Activated CD4-positive, alpha-beta T cell treated with anti-CD3 and anti-CD28 coated beads, Interleukin-2, amount 10 ng/mL, durations not matched to agents 24 days and 14 days (primary cell): ENCODE results near the gene PDK4. TPM values are rescaled to one million over a fixed set of nuclear protein-coding genes. Genes with fewer than 3 reads are reported as not detected.

ENCODE experiments used
- DNase-seq: peaks from one replicate; pipeline ENCODE4 v3.0.0; 2022
- H3K27ac Mint-ChIP-seq: one replicate; pipeline ENCODE4 v1.8.0; 2022; ENCODE audit warnings: mild to moderate bottlenecking, mixed read lengths
- H3K27me3 Mint-ChIP-seq: one replicate; pipeline ENCODE4 v1.8.0; 2022; ENCODE audit warnings: mixed read lengths
- H3K36me3 Mint-ChIP-seq: one replicate; pipeline ENCODE4 v1.8.0; 2022; ENCODE audit warnings: low read depth, mild to moderate bottlenecking, mixed read lengths
- H3K4me1 Mint-ChIP-seq: one replicate; pipeline ENCODE4 v1.8.0; 2021; ENCODE audit warnings: mixed read lengths
- H3K4me3 Mint-ChIP-seq: one replicate; pipeline ENCODE4 v1.8.0; 2022; ENCODE audit warnings: mild to moderate bottlenecking, moderate library complexity, mixed read lengths
- H3K9me3 Mint-ChIP-seq: one replicate; pipeline ENCODE4 v1.8.0; 2021; ENCODE audit warnings: mixed read lengths
- intact Hi-C: fragments of 100-400 bp; cut with micrococcal nuclease; formaldehyde crosslinking; loops from one replicate; pipeline ENCODE4 v1.15.1; 2023
- total RNA-seq: library from RNA; stranded (reverse); gene quantifications from 2 replicates; pipeline ENCODE4 v1.2.3, GENCODE V29; 2022

The PDK4 gene
- total RNA-seq, 1 donor from 2014 or later: not detected

DNA sequence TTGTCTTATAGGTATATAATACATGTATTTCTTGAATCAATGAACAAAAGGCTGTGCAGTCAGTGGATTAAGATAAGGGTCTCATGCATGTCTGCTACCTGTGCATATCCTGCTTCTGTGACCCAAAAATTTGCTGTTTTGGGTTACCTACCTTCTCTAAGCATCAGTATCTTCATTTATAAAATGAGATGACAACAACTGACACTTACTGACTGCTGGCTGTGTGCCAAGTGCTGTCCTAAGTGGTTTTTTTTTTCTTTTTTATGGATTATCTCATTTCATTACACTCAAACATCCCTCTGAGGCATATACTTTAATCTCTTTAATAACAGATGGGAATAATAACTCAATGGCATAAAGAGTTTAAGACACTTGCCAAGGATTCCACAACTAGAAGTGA lies 2.1 kb downstream of the PDK4 start:
- Mint-ChIP-seq H3K27ac (no peak overlapping the region), H3K27me3 (peaks cover 28% of the 10 kb centered on the region), H3K4me3 (no peak overlapping the region), H3K4me1 (no peaks in the 10 kb centered on the region), H3K36me3 (no peaks in the 10 kb centered on the region), H3K9me3 (no peaks in the 10 kb centered on the region)
- DNase-seq: no peak
- intact Hi-C loops: no loop called here

DNA sequence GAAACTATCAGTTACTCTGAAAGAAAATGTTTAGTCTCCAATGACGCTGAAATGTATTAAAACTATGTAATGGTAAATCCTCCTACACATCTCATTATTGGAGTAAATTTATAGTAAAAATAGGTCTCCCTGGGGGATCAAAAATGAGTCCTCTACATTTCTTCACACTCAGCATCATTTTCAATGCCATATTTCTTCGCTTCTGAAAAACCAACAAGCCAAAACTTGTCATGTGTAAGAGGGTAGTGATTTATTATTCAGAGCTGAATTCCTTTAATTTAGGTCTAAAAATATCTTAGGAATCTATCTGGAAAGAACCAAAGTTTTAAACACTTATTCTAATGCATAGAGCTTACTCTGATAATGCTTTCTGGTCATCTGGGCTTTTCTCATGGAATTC lies 3.0 kb downstream of the PDK4 start:
- no peak for DNase-seq
- Mint-ChIP-seq H3K27ac (no peak overlapping the region), H3K4me1 (no peaks in the 10 kb centered on the region), H3K4me3 (no peak overlapping the region), H3K27me3 (peaks cover 26% of the 10 kb centered on the region), H3K36me3 (no peaks in the 10 kb centered on the region), H3K9me3 (no peaks in the 10 kb centered on the region)
- intact Hi-C loops: no loop called here

DNA sequence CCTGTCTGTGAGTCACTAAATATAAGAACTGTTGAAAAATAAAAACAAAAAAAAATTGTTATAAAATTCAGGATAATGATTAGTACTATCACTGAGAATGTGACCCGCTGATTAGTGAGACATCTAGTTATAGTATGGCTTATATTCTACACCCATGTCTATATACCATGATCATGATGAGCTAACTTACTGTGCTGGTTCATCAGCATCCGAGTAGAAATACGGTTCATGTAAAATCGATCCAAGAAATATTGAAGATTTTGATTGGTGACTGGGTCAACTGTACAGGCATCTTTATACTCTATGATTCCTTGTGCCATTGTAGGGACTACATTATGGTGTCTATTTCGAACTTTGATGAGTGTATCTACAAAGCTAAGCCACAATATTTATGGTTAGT lies 3.7 kb downstream of the PDK4 start:
- H3K4me3 Mint-ChIP-seq: no peak overlapping the region
- H3K9me3 Mint-ChIP-seq: no peaks in the 10 kb centered on the region
- H3K4me1 Mint-ChIP-seq: no peaks in the 10 kb centered on the region
- no peaks in the 10 kb centered on the region for H3K36me3 Mint-ChIP-seq
- no peak for DNase-seq
- H3K27me3 Mint-ChIP-seq: peaks cover 22% of the 10 kb centered on the region
- H3K27ac Mint-ChIP-seq: no peak overlapping the region
- intact Hi-C loops: no loop called here

DNA sequence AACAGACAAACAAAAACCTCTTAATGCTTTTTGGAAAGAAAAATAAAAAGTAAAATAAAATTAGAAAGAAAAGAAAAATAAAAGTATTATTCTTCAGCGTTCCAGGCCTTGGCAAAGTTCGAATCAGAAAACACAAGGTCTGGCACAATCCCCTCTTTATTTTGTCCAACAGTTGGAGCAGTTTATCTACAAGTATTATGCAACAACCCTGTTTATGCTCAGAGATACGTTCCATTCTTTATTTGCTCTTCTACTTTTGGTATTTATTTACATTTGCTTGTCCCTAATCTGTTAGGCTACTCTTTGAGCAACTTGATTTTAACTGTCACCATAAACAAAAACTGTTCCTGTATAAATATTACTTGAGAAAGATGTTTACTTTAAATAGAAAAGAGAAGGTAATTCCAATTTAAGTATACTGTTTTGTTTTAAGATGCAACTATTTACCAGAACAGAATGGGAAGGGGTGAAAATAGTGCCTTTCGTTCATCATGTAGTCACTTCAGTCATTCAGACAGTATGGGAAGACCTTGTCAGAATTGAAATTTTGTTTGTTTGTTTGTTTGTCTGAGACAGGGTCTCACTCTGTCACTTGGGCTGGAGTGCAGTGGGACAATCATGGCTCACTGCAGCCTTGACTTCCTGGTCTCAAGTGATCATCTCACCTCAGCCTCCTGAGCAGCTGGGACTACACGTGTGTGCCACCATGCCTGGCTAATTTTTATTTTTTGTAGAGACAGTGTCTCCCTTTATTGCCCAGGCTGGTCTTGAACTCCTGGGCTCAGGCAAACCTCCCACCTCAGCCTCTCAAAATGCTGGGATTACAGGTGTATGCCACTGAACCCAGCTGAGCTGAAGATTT lies 5.7 kb downstream of the PDK4 start:
- H3K36me3 Mint-ChIP-seq: no peaks in the 10 kb centered on the region
- intact Hi-C loops: no loop called here
- H3K4me3 Mint-ChIP-seq: no peak overlapping the region
- no peaks in the 10 kb centered on the region for H3K4me1 Mint-ChIP-seq
- DNase-seq: no peak
- H3K9me3 Mint-ChIP-seq: no peaks in the 10 kb centered on the region
- H3K27ac Mint-ChIP-seq: no peak overlapping the region
- peaks cover 6% of the 10 kb centered on the region for H3K27me3 Mint-ChIP-seq

DNA sequence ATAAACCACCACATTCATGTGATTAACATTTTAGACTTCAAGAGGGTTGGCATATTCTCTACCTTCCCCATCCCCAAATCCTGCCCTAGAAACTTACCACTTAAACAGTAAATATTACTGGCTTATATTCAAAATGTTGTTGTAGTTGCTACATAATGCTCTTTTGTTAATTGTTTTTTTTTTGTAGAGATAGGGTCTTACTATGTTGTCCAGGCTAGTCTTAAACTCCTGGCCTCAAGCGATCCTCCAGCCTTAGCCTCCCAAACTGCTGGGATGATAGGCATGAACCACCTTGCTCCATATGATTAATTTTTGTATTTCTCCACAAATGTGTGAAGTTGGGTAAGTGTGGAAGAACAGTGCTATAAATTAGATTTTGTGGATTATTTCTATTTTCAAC lies 6.5 kb downstream of the PDK4 start:
- H3K27me3 Mint-ChIP-seq: peaks cover 1% of the 10 kb centered on the region

DNA sequence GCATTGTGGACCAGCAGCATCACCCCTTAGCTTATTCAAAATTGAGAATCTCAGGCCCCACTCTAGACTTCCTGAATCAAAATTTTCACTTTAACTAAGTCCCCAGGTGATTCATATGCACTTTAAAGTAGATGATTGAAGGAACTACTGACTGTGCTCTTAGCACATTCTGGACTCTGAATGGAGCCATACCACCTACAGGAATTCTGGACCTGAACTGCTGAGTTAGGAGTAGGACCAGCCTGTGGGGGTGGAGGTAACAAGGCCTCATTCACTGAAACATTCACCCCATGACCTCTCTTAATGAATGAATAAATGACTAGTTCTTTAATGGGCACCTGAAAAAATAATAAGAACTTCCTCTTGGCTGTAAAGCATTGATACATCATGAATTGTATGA lies 7.3 kb downstream of the PDK4 start:
- H3K9me3 Mint-ChIP-seq: no peaks in the 10 kb centered on the region
- H3K4me3 Mint-ChIP-seq: no peak overlapping the region
- no peaks in the 10 kb centered on the region for H3K36me3 Mint-ChIP-seq
- no peak for DNase-seq
- no peaks in the 10 kb centered on the region for H3K4me1 Mint-ChIP-seq
- intact Hi-C loops: no loop called here
- peaks cover 3% of the 10 kb centered on the region for H3K27me3 Mint-ChIP-seq
- H3K27ac Mint-ChIP-seq: no peak overlapping the region

More for the DNA sequence above, 6.5 kb downstream of the PDK4 start:
- Mint-ChIP-seq H3K4me1 (no peaks in the 10 kb centered on the region), H3K9me3 (no peaks in the 10 kb centered on the region), H3K4me3 (no peak overlapping the region), H3K36me3 (no peaks in the 10 kb centered on the region), H3K27ac (no peak overlapping the region)
- DNase-seq: no peak
- intact Hi-C loops: no loop called here

DNA sequence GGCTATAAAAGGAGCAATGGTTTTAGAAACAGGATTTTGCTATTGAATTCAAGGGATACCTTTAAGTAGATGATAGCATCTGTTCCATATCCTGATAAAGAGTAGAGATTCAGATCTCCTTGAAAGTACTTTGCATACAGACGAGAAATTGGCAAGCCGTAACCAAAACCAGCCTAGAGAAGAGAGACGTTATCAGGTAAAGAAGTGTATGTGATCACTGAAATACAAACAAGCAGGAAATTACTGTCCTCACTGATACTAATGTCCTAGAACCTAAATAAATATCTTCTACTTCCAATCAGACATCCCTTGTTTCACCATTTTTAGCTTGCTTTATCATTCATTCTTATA lies 9.4 kb downstream of the PDK4 start:
- Mint-ChIP-seq H3K9me3 (no peaks in the 10 kb centered on the region), H3K36me3 (no peaks in the 10 kb centered on the region), H3K4me1 (no peaks in the 10 kb centered on the region), H3K4me3 (no peak overlapping the region), H3K27ac (no peak overlapping the region), H3K27me3 (peaks cover 6% of the 10 kb centered on the region)
- intact Hi-C loops: no loop called here
- no peak for DNase-seq

DNA sequence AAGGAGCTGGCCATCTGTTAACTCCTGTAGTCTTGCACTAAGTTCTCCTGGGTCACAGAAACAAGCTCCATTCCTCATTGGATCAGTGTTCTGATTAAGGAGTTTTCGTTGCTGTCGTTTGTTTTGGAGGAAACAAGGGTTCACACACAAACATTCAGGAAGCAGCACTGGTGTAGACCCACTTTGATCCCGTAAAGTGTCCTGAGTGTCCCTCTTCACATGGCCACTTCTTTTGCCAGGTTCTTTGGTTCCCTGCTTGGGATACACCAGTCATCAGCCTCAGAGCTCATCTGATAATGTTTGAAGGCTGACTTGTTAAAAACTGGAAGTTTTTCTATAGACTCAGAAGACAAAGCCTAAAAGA lies 10.9 kb downstream of the PDK4 start:
- H3K27me3 Mint-ChIP-seq: peaks cover 6% of the 10 kb centered on the region
- no peaks in the 10 kb centered on the region for H3K36me3 Mint-ChIP-seq
- no peak for DNase-seq
- no peak overlapping the region for H3K27ac Mint-ChIP-seq
- intact Hi-C loops: no loop called here
- H3K9me3 Mint-ChIP-seq: no peaks in the 10 kb centered on the region
- H3K4me1 Mint-ChIP-seq: no peaks in the 10 kb centered on the region
- no peak overlapping the region for H3K4me3 Mint-ChIP-seq

DNA sequence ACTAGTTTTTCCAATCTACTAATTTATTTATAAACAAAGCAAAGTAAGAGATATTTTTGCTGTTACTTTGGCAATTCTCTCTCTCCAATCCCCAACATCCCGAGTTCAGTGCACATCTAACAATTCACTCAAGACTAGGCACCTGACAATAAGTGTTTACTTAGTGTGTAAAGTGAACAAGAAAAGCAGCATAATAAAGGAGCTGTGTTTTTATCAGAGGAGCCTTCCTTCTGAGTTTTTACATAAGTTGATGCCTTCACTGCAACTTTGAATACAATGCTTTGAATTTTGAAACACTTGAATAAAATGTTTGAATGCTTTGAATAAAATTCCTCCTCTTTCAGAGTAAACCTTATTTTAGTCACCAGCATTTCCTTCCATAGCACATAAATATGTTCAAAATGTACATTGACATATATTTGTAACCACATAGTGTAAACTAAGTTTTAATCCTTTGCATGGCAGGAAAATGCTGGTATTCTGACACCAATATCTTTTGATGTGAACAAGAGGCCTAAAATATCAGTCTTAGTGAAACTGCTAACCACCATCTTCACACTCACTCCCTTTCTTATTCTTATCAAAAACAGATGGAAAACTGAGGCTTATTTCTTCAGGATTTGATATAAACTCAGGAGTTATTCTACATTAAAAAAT lies 11.4 kb downstream of the PDK4 start:
- intact Hi-C loops: no loop called here
- DNase-seq: no peak

DNA sequence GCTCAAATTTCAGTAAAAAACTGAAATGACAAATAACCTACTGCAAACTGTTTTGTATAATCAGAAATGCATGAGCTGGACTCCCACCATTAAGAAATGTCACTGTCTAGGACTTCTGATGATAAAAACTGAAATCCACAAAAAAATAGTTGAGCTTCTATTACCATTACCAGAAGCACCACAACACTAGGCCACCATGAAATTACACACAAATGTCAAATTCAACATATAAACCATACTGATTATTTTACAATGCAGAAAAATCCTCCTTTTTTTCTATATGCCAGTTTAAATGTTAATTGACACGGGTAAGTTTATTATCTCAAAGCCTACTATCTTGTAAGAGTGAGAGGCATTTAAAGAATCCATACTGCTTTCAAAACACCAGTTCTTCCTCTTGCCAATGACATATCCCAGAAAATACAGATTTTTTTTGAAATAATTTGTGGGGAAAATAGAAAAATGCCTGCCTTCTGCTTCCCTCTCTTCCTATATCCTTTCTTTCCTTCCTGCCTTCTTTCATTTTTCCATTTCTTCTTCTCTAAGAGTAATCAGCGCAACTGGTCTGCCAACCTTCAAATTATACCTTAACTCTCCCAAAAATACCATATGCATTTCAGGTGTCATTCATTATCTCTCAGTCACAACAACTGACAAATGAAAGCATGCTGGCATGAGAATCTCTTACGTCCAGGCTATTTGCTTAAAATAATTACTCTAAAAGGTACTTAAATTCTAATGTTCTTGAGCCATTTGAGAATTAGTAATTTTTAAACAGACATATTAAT lies 12.3 kb downstream of the PDK4 start:
- intact Hi-C loops: no loop called here
- Mint-ChIP-seq H3K27me3 (peaks cover 6% of the 10 kb centered on the region), H3K9me3 (no peaks in the 10 kb centered on the region), H3K27ac (no peak overlapping the region), H3K36me3 (no peaks in the 10 kb centered on the region), H3K4me3 (no peak overlapping the region), H3K4me1 (no peaks in the 10 kb centered on the region)
- no peak for DNase-seq

More for the DNA sequence above, 11.4 kb downstream of the PDK4 start:
- H3K4me1 Mint-ChIP-seq: no peaks in the 10 kb centered on the region
- H3K9me3 Mint-ChIP-seq: no peaks in the 10 kb centered on the region
- no peak overlapping the region for H3K4me3 Mint-ChIP-seq
- no peak overlapping the region for H3K27ac Mint-ChIP-seq
- H3K36me3 Mint-ChIP-seq: no peaks in the 10 kb centered on the region
- peaks cover 6% of the 10 kb centered on the region for H3K27me3 Mint-ChIP-seq

DNA sequence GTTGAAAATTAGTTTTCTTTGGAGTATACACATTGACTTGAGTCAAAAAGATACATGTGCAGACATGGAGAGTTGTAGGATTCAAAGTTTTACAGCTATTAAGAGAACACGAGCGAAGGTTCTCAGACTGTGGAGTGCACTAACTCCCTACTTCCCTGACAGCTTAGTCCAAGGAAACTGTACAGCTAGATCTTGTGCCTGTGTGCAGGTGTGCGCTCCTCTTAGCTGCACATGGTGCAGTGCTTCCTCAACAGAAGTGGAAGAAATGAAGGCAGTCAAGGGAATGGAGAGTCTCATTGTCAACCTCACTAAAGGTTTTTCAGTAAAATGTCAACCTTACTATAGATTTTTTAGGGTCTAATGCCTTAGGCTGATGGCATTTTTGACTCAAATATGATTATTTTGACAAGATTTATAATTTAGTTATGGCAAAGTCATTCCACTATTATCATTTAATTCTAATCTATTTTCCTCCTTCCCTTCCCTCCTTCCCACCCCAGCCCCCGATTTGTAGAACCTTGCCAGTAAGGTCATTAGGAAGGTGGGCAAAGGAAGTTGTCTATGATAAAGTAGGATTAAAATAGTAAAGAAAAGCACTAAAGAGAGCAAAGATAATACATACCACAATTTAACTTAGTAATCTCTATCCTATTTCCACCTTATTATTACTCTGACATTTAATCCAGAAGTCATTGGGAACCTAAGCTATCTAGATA lies 13.6 kb downstream of the PDK4 start:
- DNase-seq: no peak
- no peaks in the 10 kb centered on the region for H3K36me3 Mint-ChIP-seq
- H3K9me3 Mint-ChIP-seq: no peaks in the 10 kb centered on the region
- peaks cover 6% of the 10 kb centered on the region for H3K27me3 Mint-ChIP-seq
- H3K4me1 Mint-ChIP-seq: no peaks in the 10 kb centered on the region
- no peak overlapping the region for H3K4me3 Mint-ChIP-seq
- intact Hi-C loops: no loop called here
- H3K27ac Mint-ChIP-seq: no peak overlapping the region

DNA sequence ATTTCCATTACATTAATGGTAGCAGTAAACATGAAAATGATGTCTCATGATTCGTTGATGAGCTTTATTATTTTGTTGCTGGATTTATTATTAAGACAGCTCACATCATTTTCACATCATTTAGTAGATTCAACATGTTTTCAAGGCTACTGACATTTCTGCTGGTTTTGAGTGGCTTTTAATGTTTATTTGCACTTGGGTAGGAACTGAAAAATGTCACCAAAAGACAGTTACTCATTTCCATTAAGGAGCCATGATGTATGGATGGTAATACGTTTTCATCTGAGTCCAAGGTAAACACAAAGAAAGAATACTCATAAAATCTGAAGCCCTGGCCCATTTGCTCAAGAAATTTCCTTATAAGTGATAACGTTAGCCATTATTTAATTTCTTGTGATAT lies 14.8 kb downstream of the PDK4 start:
- Mint-ChIP-seq H3K9me3 (no peaks in the 10 kb centered on the region), H3K36me3 (no peaks in the 10 kb centered on the region), H3K27me3 (peaks cover 6% of the 10 kb centered on the region), H3K4me3 (no peak overlapping the region), H3K4me1 (no peaks in the 10 kb centered on the region), H3K27ac (no peak overlapping the region)
- intact Hi-C loops: no loop called here
- no peak for DNase-seq

DNA sequence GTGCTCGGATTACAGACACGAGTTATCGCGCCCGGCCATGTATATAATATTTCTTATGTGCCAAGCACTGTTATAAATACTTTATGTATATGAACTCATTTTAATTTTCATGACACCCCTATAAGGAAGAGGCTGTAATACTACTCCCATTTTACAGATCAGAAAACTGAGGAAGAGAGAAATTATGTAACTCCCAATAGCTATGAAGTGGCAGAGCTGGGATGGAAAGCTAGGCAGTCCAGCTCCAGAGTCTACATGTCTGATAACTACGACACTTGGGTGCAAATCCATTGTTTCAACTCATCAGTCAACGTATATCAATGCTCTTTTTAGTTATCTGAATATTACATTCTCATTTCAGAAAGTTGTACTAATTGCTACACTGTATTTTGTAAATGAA lies 17.0 kb downstream of the PDK4 start:
- no peaks in the 10 kb centered on the region for H3K36me3 Mint-ChIP-seq
- peaks cover 6% of the 10 kb centered on the region for H3K27me3 Mint-ChIP-seq
- intact Hi-C loops: no loop called here
- H3K27ac Mint-ChIP-seq: no peak overlapping the region
- no peak overlapping the region for H3K4me3 Mint-ChIP-seq
- H3K4me1 Mint-ChIP-seq: no peaks in the 10 kb centered on the region
- no peak for DNase-seq
- no peaks in the 10 kb centered on the region for H3K9me3 Mint-ChIP-seq
